ENCODE results near the gene YAP1.
A peak's percentile ranks its signal among the peaks of the same experiment; 100 is the strongest.

The YAP1 gene

GRCh38 chr11:102139081-102139498 lies 28.8 kb downstream of the YAP1 start:
- ChIA-PET CTCF (interaction anchor here (0.7 to 1.6 kb wide), 4 partner anchors 13 to 1484 kb away, joined by 3 to 5 read pairs (median 4); no protein-coding TSS in a partner anchor), POLR2A (interaction anchor here (0.6 kb wide), 1 partner anchor 9 kb away, joined by 4 read pairs; no protein-coding TSS in a partner anchor)
- peak; percentile 76 for DNase-seq (ENCODE audit: low read depth, low spot score)
- TF ChIP-seq, protein P1, sequence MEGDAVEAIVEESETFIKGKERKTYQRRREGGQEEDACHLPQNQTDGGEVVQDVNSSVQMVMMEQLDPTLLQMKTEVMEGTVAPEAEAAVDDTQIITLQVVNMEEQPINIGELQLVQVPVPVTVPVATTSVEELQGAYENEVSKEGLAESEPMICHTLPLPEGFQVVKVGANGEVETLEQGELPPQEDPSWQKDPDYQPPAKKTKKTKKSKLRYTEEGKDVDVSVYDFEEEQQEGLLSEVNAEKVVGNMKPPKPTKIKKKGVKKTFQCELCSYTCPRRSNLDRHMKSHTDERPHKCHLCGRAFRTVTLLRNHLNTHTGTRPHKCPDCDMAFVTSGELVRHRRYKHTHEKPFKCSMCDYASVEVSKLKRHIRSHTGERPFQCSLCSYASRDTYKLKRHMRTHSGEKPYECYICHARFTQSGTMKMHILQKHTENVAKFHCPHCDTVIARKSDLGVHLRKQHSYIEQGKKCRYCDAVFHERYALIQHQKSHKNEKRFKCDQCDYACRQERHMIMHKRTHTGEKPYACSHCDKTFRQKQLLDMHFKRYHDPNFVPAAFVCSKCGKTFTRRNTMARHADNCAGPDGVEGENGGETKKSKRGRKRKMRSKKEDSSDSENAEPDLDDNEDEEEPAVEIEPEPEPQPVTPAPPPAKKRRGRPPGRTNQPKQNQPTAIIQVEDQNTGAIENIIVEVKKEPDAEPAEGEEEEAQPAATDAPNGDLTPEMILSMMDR (IDR thresholded peaks at IDR 0.05; ENCODE audit: insufficient read depth, low read length, missing control alignments) = no peak
- no peak overlapping the region for H3K4me3 ChIP-seq (ENCODE audit: low read depth, low read length)

DNA sequence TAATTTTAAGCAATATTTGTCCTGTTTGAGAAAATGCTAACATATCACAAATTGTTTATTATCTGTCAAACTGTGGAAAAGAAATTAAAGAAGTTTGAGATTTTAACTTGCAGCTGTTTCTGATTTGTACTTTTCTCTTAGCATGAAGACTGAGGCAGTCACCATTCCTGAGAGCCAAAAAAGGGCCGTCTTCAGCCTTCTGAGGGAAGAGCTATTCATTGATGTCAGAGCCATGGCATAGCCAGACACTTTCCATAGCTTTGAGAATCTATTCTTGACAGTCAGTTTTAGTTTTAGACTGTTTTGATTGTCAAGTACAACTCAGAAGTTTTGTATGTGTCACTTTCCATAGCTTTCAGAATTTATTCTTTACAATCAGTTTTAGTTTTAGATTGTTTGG lies 32.1 kb downstream of the YAP1 start:
- no peak overlapping the region for H3K4me3 ChIP-seq (ENCODE audit: low read depth, low read length)
- ChIA-PET CTCF (interaction anchor here (0.7 to 1.2 kb wide), 2 partner anchors 45 to 281 kb away, joined by 3 read pairs; no protein-coding TSS in a partner anchor), POLR2A (no interaction called here)
- TF ChIP-seq, protein P1 (IDR thresholded peaks at IDR 0.05; ENCODE audit: insufficient read depth, low read length, missing control alignments) = no peak
- no peak for DNase-seq (ENCODE audit: low read depth, low spot score)

DNA sequence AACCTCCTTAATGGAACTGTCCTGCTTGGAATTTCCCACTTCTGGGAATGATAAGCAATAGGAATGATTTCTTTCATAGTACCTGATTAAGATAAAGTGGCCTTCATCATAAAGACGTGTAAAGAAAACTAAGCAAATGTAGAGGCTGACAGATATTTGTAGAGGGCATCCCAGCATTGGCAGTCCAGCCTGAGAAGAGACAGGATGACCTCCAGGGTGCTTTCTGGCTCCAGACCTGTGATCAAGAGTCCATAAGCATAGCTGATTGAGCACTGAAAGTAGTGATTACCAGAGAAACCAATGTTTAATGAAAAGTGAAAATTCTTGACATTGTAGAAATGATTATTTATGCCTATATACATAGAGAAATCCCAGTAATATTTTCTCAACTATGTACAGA lies 33.6 kb downstream of the YAP1 start:
- ChIA-PET POLR2A (interaction anchor here (1.0 kb wide), 1 partner anchor 81 kb away, joined by 3 read pairs; no protein-coding TSS in a partner anchor), CTCF (interaction anchor here (0.8 to 1.2 kb wide), 4 partner anchors 13 to 29 kb away, joined by 3 to 4 read pairs (median 3); no protein-coding TSS in a partner anchor)
- DNase-seq (ENCODE audit: low read depth, low spot score) = no peak
- TF ChIP-seq, protein P1 (IDR thresholded peaks at IDR 0.05; ENCODE audit: insufficient read depth, low read length, missing control alignments) = no peak
- no peak overlapping the region for H3K4me3 ChIP-seq (ENCODE audit: low read depth, low read length)

DNA sequence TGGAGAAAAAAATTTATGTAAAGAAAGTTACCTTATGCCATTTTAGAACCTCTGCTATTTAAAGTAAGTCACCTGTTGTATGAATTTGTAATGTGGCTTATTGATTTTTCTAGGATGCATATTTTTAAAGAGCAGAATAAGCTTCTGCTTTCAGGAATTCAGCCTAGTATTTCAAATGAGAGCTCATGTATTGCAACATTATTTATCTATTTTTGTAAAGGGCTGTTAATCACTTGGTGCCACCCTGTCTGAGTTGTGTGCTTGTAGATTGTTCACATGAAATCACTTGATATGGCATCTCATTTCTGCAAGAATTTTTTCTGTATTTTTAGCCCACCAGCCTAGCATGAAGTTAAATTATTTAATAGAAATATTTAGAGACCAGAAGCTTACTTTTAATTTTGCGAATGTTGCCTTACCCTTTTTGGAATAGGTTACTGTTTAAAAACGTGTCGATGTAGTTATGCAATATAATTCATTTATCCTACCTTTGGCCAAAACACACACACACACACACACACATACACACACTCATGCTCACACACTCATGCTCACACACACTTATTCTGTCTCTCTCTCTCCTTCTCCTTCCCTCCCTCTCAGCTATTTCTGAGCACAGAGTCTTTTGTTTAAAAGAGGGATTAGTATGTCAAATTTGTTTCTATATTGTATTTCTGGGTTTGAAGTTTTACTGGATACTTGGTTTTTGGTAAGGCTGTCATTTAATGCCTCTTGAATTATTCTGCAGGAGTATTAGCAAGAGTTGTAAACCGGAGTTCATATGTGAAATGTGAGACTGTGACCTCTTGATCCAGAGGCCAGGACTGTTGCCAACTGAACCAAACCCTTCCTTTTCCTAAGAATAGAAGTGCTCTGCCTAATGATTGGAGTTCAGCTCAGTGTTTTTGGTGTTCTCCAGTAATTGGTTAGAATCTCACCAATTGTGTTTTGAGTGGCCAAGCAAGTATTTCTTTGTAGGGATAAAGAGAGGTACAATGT lies 34.4 kb downstream of the YAP1 start:
- TF ChIP-seq, protein P1 (IDR thresholded peaks at IDR 0.05; ENCODE audit: insufficient read depth, low read length, missing control alignments) = no peak
- DNase-seq (ENCODE audit: low read depth, low spot score) = no peak
- ChIA-PET POLR2A (interaction anchor here (1.0 kb wide), 1 partner anchor 81 kb away, joined by 3 read pairs; no protein-coding TSS in a partner anchor), CTCF (interaction anchor here (0.8 to 1.6 kb wide), 5 partner anchors 12 to 29 kb away, joined by 3 to 4 read pairs (median 3); no protein-coding TSS in a partner anchor)
- no peak overlapping the region for H3K4me3 ChIP-seq (ENCODE audit: low read depth, low read length)

DNA sequence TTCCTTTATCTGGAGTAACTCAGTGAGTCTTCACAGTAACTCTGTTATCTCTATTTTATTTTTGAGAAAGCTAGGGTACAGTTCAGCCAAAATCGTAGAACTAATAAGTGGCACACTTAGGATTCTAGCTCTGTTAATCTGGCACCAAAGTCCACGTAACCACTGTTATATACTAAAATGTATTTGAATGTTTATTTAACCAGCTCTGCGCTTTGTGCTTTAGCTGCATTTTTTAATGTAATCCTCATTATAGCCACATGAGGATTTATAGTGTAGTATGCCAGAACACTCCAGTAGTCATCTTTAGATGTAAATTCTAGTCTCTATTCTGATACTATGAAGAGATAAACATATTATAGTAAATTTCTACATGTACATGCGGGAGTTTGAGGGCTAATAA lies 36.8 kb downstream of the YAP1 start:
- DNase-seq (ENCODE audit: low read depth, low spot score) = no peak
- H3K4me3 ChIP-seq (ENCODE audit: low read depth, low read length) = no peak overlapping the region
- POLR2A ChIA-PET = no interaction called here
- CTCF ChIA-PET = interaction anchor here (1.7 kb wide), 2 partner anchors 10 to 82 kb away, joined by 4 to 7 read pairs; no protein-coding TSS in a partner anchor
- TF ChIP-seq, protein P1 (IDR thresholded peaks at IDR 0.05; ENCODE audit: insufficient read depth, low read length, missing control alignments) = no peak

DNA sequence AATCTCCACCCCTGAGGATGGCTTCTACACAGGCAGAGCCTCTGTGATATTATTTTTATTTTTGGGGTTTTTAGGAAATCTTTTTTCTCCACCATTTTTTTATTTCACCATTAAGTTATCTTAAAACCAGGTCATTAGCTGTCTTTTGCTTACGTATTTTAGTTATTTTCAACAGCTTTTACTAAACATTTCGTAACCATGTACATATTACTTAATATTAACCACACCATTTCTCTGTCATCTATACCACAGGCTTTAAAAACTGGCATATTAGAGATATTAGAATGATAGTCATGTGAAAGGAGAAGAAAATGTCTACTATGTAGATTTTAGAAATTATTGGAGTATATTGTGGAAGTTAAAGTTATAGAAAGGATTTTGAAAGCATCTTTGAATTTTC lies 37.4 kb downstream of the YAP1 start:
- CTCF ChIA-PET = interaction anchor here (1.3 to 1.7 kb wide), 3 partner anchors 10 to 82 kb away, joined by 4 to 7 read pairs (median 6); no protein-coding TSS in a partner anchor
- POLR2A ChIA-PET = interaction anchor here (1.2 kb wide), 1 partner anchor 8 kb away, joined by 4 read pairs; no protein-coding TSS in a partner anchor
- TF ChIP-seq, protein P1 (IDR thresholded peaks at IDR 0.05; ENCODE audit: insufficient read depth, low read length, missing control alignments) = no peak

More for the DNA sequence above, 37.4 kb downstream of the YAP1 start:
- DNase-seq (ENCODE audit: low read depth, low spot score) = no peak
- no peak overlapping the region for H3K4me3 ChIP-seq (ENCODE audit: low read depth, low read length)
